ENCODE results near the gene ABL1.

Gene ABL1

DNA sequence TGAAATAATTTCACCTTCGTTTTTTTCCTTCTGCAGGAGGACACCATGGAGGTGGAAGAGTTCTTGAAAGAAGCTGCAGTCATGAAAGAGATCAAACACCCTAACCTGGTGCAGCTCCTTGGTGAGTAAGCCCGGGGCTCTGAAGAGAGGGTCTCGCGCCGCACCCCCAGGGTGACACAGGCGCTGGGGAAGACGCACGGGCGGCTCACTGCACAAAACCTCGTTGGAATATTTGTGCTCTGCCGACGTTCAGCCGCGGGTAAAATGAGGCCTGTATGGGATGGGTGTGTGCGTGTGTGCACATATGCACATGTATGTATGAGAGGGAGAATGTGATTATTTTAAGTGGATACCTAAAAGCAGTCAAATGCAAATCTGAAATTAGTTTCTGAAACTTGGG lies 37.0 kb downstream of the ABL1 start:
- DNase-seq (ENCODE audit: low spot score): no peak

DNA sequence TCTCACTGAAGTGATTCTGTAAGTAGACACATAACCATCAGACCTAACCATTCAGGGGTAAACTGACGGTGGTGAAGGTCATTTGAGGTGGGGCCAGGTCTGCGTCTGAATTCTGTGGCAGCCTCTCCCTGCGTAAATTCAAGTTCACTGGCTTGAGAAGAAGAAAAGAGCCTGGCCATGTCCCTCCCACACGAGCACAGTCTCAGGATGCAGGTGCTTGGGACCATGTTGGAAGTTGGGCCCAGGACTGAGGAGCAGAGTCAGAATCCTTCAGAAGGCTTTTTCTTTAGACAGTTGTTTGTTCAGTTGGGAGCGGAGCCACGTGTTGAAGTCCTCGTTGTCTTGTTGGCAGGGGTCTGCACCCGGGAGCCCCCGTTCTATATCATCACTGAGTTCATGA lies 37.5 kb downstream of the ABL1 start:
- no peak for DNase-seq (ENCODE audit: low spot score)

DNA sequence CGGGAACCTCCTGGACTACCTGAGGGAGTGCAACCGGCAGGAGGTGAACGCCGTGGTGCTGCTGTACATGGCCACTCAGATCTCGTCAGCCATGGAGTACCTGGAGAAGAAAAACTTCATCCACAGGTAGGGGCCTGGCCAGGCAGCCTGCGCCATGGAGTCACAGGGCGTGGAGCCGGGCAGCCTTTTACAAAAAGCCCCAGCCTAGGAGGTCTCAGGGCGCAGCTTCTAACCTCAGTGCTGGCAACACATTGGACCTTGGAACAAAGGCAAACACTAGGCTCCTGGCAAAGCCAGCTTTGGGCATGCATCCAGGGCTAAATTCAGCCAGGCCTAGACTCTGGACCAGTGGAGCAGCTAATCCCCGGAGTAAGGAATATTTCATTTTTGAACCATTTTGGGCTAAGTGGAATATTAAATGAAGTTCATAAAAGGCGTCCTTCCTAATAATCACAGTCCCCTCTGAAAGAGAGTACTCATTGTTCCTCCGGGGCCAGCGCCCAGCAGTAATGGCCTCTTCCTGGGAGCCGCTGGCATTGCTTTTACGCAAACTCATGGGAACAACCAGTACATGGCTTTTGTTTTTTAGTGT lies 38.0 kb downstream of the ABL1 start:
- peak; percentile 57 for DNase-seq (ENCODE audit: low spot score)

DNA sequence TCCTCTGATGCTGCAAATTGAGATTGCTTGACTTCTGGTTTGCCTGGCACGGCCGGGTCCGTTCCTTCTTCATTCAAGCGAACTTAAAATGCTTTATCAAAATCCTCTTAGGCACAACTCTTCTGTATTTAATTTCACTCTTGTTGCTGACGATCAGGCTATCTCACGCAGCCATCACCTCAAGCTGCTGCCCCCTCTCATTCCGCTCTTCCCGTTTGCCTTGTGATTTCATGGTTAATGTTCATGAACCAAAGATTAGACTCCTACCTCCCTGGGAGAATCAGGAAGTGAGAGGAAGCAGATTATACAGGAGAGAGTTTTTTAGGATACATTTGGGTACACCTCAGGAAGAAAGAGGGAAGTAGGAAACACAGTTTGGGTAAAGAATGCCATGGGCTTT lies 38.9 kb downstream of the ABL1 start:
- DNase-seq (ENCODE audit: low spot score): no peak

DNA sequence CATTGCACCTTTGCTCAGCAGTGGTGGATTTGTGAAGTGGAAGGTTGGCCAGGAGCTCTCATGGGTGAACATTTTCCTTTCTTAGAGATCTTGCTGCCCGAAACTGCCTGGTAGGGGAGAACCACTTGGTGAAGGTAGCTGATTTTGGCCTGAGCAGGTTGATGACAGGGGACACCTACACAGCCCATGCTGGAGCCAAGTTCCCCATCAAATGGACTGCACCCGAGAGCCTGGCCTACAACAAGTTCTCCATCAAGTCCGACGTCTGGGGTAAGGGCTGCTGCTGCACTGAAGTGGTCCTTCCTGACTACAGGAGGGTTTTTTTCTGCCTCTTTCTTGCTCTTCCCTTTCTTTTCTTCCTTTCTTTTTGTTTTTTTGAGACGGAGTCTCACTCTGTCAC lies 39.7 kb downstream of the ABL1 start:
- DNase-seq (ENCODE audit: low spot score): no peak

DNA sequence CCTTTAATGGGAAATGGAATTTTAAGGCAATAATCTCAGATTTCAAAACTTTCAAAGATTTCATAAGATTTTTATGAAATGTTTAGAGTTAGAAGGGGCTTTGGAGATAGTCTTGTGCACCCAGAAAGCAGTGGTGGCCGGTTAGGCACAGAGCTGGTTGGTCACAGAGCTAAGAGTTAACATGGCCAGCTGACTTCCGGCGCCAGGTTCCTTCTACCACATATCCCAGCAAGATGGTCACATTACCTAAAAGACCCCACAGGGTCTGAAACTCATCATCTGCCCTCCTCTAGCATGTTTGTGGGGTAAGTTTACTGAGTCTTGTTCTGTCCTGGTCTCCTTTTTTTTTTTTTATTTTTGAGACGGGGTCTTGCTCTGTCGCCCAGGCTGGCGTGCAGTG lies 42.2 kb downstream of the ABL1 start:
- DNase-seq (ENCODE audit: low spot score): no peak

DNA sequence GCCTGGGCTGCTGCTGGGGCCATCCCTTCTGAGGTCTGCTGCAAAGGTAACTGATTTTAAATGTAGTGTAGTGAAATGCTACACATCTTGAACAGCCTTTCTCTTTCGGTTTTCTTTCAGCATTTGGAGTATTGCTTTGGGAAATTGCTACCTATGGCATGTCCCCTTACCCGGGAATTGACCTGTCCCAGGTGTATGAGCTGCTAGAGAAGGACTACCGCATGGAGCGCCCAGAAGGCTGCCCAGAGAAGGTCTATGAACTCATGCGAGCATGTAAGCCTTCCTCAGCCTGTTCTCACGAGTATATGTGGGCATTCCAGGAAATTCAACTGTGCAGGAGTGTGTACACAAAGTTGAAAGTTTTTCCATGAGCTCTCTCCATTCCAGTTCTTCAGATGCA lies 43.2 kb downstream of the ABL1 start:
- no peak for DNase-seq (ENCODE audit: low spot score)

DNA sequence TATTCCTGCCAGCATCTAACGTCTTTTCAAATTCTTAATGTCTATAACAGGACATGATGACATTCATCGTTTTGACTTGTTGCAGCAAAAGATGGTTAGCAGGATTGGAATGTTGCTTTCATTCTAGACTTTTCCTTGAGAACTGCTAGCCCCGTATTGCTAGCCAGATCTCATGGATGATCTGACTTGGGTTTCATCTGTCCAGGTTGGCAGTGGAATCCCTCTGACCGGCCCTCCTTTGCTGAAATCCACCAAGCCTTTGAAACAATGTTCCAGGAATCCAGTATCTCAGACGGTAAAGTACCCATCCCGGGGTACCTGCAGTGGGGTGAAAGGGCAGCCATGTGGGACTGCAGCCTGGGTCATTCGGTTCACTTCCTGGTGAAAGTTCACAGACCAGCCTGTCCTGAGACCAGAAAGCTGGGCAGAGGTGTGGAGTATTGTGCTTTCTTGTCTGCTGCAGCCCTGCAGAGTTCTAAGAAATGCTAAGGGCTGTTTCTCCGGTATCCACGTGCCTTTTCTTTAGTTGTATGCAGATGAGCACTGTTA lies 44.9 kb downstream of the ABL1 start:
- no peak for DNase-seq (ENCODE audit: low spot score)

DNA sequence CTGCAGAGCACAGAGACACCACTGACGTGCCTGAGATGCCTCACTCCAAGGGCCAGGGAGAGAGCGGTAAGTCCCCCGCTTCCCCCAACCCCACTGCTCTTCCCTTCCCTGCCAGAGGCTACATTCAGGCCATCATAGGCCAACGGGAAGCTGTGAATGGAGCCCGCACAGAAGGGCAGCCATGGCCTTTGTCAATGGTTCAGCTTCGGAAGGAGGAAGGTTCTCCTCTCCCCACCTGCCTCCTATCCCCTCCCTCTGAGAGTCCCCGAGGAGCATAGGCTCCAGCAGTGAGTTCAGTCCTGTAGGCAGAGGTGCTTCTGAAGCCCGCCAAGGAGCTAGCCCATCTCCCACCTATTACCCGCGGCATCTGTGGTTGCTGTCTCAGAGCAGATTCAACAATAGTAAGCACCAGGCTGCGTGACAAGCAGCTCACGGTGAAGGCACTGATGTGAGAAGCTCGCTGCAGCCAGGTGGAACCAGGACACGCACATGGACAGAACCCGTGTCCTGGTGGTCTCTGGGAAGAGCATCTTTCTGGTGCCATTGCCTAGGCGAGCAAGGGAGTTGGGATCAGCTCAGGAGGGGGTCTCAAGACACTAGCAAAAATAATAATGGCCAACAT lies 45.7 kb downstream of the ABL1 start:
- DNase-seq (ENCODE audit: low spot score): no peak

DNA sequence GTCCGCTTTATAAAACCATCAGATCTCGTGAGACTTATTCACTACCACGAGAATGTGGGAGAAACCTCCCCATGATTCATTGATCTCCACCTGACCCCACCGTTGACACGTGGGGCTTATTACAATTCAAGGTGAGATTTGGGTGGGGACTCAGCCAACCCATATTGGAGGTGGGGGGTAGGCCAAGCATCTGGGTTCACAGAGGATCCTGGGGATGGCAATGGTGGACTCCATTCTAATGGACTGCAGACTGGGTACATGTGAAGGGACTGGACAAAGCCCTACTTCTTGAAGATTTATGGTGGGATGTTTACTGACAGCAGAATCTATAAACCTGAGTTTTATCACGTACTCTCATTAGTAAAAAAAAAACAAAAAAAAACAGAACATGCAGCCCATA lies 46.5 kb downstream of the ABL1 start:
- no peak for DNase-seq (ENCODE audit: low spot score)

DNA sequence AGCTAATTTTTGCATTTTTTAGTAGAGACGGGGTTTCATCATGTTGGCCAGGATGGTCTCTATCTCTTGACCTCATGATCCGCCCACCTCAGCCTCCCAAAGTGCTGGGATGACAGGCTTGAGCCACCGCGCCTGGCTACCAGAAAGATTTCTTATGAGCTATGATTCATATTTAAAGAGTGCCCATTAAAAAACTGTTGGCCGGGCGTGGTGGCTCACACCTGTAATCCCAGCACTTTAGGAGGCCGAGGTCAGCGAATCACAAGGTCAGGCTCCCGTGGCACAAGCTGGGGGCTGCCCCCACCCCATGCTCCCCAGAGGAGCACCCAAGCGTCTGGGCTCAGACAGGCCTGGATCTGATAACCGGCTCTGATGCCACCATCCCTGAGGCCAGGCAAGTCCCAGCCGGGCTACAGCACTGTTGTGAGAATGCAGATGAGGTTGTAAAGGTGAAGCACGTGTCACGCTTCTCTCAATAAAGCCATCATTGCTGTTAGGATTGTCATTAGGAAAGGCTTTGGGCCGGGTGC lies 47.7 kb downstream of the ABL1 start:
- DNase-seq (ENCODE audit: low spot score): no peak

DNA sequence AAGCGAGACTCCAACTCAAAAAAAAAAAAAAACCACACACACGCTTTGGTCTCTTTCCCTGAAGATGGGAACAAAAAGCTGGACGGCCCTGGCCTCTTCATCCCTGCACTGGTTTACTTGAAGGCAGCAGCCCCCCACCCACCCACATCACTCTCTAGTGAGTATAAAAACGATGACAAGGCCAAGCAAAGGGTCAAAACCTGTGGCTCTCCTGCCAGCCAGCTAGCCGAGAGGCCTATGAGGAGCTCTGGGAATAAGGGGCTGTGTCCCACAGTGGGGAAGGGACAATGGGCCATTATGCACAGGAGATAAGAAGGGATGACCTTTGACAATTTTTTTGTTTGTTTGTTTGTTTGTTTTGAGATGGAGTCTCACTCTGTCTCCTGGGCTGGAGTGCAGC lies 48.4 kb downstream of the ABL1 start:
- no peak for DNase-seq (ENCODE audit: low spot score)

DNA sequence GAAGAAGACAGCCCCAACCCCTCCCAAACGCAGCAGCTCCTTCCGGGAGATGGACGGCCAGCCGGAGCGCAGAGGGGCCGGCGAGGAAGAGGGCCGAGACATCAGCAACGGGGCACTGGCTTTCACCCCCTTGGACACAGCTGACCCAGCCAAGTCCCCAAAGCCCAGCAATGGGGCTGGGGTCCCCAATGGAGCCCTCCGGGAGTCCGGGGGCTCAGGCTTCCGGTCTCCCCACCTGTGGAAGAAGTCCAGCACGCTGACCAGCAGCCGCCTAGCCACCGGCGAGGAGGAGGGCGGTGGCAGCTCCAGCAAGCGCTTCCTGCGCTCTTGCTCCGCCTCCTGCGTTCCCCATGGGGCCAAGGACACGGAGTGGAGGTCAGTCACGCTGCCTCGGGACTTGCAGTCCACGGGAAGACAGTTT lies 49.1 kb downstream of the ABL1 start:
- no peak for DNase-seq (ENCODE audit: low spot score)

DNA sequence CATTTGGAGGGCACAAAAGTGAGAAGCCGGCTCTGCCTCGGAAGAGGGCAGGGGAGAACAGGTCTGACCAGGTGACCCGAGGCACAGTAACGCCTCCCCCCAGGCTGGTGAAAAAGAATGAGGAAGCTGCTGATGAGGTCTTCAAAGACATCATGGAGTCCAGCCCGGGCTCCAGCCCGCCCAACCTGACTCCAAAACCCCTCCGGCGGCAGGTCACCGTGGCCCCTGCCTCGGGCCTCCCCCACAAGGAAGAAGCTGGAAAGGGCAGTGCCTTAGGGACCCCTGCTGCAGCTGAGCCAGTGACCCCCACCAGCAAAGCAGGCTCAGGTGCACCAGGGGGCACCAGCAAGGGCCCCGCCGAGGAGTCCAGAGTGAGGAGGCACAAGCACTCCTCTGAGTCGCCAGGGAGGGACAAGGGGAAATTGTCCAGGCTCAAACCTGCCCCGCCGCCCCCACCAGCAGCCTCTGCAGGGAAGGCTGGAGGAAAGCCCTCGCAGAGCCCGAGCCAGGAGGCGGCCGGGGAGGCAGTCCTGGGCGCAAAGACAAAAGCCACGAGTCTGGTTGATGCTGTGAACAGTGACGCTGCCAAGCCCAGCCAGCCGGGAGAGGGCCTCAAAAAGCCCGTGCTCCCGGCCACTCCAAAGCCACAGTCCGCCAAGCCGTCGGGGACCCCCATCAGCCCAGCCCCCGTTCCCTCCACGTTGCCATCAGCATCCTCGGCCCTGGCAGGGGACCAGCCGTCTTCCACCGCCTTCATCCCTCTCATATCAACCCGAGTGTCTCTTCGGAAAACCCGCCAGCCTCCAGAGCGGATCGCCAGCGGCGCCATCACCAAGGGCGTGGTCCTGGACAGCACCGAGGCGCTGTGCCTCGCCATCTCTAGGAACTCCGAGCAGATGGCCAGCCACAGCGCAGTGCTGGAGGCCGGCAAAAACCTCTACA lies 49.8 kb downstream of the ABL1 start:
- no peak for DNase-seq (ENCODE audit: low spot score)

DNA sequence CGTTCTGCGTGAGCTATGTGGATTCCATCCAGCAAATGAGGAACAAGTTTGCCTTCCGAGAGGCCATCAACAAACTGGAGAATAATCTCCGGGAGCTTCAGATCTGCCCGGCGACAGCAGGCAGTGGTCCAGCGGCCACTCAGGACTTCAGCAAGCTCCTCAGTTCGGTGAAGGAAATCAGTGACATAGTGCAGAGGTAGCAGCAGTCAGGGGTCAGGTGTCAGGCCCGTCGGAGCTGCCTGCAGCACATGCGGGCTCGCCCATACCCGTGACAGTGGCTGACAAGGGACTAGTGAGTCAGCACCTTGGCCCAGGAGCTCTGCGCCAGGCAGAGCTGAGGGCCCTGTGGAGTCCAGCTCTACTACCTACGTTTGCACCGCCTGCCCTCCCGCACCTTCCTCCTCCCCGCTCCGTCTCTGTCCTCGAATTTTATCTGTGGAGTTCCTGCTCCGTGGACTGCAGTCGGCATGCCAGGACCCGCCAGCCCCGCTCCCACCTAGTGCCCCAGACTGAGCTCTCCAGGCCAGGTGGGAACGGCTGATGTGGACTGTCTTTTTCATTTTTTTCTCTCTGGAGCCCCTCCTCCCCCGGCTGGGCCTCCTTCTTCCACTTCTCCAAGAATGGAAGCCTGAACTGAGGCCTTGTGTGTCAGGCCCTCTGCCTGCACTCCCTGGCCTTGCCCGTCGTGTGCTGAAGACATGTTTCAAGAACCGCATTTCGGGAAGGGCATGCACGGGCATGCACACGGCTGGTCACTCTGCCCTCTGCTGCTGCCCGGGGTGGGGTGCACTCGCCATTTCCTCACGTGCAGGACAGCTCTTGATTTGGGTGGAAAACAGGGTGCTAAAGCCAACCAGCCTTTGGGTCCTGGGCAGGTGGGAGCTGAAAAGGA lies 50.7 kb downstream of the ABL1 start:
- DNase-seq (ENCODE audit: low spot score): no peak

DNA sequence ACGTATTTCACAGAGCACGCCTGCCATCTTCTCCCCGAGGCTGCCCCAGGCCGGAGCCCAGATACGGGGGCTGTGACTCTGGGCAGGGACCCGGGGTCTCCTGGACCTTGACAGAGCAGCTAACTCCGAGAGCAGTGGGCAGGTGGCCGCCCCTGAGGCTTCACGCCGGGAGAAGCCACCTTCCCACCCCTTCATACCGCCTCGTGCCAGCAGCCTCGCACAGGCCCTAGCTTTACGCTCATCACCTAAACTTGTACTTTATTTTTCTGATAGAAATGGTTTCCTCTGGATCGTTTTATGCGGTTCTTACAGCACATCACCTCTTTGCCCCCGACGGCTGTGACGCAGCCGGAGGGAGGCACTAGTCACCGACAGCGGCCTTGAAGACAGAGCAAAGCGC lies 51.9 kb downstream of the ABL1 start:
- no peak for DNase-seq (ENCODE audit: low spot score)

DNA sequence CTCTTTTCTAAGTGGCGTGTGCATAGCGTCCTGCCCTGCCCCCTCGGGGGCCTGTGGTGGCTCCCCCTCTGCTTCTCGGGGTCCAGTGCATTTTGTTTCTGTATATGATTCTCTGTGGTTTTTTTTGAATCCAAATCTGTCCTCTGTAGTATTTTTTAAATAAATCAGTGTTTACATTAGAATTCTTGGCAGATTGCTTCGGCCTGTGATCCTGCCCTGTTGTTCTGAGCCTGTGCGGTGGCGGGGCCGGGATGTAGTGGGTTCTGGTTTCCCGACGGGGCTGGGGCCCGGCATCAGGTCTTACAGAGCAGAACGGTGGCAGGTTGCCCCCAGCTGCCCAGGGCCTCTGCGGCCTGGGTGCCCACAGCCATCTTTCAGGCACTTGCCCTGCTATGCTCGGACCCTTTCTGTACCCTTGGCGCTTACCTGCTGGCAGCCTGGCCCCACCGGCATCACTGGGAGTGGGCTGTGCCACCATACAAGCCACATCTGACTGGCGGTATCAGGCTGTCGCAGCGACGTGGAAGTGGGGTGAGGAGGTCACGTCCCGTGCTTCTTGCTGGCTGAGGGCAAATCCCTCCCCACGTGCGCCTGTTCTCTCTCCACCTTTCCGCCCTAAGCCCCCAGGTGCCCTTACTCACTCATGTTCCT lies 52.6 kb downstream of the ABL1 start:
- no peak for DNase-seq (ENCODE audit: low spot score)

DNA sequence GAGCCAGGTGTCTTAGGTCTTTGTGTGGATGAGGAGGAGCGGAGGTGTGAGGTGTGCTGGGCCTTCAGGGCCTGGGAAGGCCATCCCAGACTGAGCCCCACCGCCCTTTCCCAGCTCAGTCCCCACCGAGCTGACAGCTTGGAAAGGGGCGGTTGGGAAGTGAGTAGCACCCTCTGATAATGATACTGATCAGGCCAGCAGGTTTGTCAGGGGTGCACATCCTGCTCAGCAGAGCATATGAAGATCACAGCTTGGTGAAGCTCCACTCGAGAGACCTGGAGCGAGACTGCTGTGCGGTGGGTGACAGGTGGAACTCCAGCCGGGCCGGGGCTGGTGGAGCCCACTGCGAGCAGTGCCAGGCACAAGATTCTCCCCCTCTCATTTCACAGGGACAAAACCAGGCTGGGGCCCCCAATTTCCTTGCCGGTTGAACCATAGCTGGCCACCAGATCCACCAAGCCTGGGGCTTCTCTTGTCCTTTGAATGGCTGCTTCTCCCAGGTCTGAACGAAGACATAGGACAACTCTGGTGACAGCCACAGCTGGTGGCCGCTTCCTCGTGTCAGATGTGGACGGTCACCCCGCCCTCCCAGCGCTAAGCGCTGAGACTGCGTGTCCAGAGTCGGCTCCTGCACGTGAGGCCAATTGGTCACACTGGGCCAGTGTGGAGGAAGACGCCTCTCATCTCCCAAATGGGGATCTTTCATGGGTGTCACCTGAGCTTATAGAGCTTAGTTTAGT lies 53.3 kb downstream of the ABL1 start:
- no peak for DNase-seq (ENCODE audit: low spot score)

DNA sequence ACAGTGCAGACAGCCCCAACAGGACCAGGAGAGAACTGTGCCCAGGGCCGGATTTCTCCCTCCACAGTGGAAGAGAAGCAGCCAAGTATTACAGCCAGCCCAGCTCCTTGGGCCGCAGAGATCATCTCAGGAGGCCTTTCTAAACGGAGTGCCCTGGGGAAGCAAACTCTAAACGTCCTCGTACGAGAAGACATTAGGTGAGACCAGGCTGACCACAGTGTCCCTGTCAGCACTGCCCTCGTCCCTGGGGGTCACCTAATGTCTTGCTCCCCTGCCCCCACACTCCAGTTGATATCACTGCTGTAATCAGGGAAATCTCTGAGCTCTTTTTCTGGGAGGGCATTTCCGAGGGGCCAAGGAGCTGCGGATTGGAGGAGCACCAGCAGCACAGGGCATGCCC lies 55.1 kb downstream of the ABL1 start:
- DNase-seq (ENCODE audit: low spot score): no peak

DNA sequence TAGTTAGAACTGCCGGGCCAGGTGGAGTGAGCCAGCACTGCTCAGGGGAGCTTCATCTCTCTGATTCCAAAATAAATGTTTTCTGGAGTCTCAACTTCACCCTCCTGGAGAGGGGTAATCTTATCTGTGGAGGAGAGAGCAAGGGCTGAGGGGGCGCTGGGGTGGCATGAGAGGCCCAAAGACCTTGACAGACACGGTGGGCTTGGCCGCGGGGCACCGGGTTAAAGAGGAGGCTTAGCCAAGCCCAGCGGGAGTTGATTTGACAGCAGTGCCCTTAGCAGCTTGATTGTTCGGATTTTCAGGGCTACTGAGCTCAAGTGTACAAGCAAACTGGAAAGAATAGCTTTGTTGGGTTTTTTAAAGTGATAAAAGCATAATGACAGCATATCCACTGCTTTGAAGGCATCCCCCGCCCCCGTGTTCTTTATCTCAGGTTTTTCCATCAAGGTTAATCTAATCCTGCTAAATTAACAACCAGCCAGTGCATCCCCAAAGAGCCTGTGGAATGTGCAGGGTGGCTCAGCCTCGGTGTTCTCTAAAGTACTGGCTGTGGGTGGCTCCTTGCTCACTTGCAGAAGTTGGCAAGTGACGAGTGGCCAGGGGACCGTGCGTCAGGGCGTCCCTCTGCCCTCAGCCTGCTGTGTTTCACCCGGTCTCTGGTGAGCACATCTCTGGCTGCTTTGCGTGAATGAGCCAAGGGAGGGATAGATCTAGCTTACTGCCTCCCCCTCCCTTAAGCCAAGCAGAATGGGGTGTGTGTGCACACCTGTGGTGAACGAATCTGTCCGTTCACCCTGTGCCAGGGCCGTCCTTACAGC lies 56.0 kb downstream of the ABL1 start:
- no peak for DNase-seq (ENCODE audit: low spot score)

Data from HuH-7.5 (cell line).